NCI-H2227 treated with DMSO at 0.1 percent for 48 hours (cell line): ENCODE measurements around the gene NOTCH4.
A peak's percentile ranks its signal among the peaks of the same experiment; 100 is the strongest.
"Not testable (repeated sequence)": the region's sequence is repeated elsewhere in the genome, so short reads cannot be mapped to it uniquely, and the experiment has no call there.

Experiments
- DNase-seq: peaks from one replicate; lab custom pipeline; 2025; lab: John Stamatoyannopoulos, UW

NOTCH4 gene

DNA sequence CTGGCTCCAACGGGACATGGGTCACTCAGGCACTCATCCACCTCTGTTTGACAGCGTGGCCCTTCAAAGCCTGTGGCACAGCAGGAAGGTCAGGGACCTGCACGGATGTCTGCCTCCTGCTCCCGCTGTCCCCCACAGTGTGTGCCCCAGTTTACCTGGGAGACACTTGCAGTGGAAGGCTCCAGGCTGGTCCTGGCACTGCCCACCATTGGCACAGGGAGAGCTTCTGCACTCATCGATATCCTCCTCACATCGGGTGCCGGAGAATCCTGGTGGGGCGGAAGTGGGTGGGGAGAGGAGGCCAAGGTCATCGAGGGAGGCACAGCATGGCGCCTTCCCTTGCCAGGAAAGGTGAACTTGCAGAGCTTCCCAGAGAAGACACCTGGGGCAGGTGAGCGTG lies 6.9 kb downstream of the NOTCH4 start:
- no peak for DNase-seq

GRCh38 chr6:32216285-32216684 lies 7.6 kb downstream of the NOTCH4 start:
- no peak for DNase-seq

DNA sequence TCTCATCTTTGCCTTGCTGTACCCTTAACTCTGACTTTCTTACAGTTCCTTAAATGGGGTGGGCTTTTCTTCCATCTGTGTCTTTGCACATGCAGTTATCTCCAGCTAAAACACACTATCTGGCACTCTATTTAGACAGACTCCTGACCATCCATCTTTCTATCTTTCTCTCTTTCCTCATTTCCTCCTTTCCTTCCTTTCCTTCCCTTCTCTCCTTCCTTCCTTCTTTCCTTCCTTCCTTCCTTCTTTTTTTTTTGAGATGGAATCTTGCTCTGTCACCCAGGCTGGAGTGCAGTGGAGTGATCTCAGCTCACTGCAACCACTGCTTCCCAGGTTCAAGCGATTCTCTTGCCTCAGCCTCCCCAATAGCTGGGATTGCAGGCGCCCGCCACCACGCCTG lies 8.2 kb downstream of the NOTCH4 start:
- no peak for DNase-seq

DNA sequence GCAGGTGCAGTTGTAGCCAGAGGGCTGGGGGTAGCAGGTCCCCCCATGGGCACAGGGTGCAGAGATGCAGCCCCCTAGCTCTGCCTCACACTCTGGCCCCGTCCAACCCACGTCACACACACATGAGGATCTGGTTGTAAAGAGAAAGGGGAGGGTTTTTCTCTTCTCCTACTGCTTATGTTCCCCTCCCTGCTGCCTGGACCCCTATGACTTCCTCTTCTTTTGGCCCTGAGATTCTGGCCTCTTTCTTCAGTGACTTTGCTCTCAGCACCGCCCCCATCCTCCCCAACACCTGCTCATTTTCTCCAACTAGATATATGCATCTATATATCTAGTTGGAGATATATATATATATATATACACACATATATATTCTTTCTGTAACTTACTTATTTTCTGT lies 9.7 kb downstream of the NOTCH4 start:
- DNase-seq = no peak

GRCh38 chr6:32213649-32214048 lies 10.2 kb downstream of the NOTCH4 start:
- DNase-seq = no peak

DNA sequence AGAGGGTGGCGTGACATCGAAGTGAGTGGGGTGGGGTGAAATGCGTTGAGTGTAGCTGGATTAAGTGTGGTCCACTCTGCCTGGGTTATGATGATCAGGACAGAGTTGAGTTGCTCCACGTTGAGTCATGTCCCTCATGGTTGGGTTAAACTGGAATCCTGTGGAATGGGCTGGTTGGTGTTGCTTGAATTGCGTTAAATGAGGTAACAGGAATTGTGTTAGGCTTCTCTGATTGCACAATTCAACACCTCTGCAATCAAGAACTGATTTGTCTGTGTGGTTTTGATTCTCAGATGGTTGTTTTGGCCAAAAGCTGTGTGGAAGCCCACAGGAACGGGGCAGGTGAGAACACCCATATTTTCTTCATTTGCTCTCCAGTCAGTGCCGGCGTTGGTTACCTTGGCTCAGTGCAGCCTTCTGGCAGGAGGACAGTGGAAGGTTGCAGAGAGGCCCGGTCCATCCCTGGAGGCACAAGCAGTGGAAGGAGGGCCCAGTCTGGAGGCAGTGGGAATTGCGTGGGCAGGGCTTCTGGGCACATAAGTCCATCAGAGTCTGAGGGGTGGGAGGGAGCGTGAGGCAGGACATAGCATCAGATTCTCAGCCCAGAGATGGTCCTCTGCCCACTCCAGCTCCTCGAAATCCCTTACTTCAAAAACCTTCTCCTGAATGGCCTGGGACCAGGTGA lies 11.6 kb downstream of the NOTCH4 start:
- no peak for DNase-seq

DNA sequence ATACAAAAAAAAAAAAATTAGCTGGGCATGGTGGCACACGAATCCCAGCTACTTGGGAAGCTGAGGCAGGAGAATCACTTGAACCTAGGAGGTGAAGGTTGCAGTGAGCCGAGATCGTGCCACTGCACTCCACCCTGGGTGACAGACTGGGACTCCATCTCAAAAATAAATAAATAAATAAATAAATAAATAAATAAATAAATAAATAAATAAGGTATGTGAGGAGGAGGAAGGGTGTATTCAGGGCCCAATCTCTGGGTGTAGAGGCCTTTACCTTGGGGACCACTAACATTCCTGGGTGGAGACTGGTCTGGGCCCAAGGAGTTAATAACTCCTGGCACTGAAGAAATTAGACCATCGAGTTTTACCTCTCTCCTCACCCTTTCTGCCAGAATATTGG lies 12.4 kb downstream of the NOTCH4 start:
- DNase-seq = not testable (repeated sequence)

GRCh38 chr6:32210191-32210601 lies 13.7 kb downstream of the NOTCH4 start:
- no peak for DNase-seq

GRCh38 chr6:32208996-32209395 lies 14.9 kb downstream of the NOTCH4 start:
- DNase-seq = no peak

DNA sequence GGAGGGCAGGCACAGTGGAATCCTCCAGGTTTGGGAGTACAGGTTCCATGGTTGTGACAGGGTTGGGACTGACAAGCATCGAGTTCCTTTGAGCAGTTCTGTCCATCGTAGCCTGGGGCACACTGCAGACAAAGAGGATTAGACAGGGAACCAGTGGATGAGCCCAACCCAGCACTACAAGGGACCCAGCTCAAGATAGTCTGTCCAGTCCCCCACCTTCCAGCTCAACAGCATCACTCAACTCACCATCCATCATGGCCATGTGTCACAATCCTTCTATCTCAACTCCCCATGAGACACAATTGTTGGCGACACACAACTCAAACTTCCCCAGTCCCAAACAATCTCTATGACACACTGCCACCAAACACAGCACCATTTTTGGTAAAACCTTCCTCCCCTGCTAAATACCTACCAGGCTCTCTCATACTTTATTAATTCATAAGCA lies 19.6 kb downstream of the NOTCH4 start:
- DNase-seq = no peak

DNA sequence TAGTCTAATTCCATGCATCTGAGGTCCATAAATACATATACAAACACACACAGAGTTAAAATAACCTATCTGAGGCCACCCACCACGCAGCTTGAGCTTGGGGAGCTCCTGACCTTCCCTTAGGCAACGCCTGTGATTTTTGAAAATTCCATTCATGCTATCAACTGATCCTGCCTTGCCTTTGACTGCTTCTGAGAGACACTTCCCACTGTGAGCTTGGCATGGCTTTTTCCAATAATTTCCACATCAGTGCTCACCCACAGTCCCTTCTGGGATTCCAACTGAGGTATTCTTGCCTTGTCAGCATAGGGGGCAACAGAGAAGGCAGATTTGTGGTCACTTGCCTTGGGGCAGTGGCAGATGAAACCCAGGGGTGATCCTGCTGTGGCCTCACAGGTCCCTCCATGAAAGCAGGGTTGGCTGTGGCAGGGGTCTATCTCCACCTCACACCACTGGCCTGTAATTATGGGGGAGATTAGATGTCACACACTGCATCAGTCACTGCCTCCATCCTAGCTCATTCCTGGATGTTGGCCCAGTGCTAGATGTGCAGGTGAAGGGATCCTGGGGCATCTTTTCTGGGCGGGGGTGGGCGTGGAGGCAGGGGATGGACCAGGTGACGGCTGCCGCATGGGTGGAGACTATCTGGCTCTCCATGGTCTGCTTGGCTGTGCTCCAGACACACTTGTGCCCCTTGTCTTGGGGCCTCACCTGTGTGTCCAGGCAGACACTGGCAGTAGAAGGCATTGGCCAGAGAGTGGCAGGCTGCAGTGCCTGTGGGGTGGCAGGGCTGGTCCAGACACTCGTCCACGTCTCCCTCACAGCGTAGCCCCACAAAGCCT lies 20.2 kb downstream of the NOTCH4 start:
- DNase-seq = peak; percentile 8

DNA sequence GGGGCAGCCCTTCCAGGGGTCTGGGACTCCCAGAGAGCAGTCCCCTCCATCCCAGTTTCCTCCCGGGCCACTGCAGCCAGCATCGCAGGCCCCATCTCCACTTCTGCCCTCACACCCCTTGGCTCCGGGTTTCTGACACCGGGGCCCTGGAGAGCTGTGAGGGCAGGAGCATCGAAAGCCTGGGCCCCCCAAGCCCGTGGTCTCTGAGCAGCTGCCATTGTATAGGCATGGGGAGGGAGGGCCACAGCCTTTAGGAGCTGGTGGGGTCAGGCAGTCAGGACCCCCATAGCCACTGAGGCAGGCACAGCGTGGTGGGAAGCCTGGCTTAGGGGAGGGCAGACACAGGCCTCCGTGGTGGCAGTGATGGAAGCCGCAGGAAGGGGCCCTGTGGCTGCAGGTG lies 21.7 kb downstream of the NOTCH4 start:
- DNase-seq = no peak

DNA sequence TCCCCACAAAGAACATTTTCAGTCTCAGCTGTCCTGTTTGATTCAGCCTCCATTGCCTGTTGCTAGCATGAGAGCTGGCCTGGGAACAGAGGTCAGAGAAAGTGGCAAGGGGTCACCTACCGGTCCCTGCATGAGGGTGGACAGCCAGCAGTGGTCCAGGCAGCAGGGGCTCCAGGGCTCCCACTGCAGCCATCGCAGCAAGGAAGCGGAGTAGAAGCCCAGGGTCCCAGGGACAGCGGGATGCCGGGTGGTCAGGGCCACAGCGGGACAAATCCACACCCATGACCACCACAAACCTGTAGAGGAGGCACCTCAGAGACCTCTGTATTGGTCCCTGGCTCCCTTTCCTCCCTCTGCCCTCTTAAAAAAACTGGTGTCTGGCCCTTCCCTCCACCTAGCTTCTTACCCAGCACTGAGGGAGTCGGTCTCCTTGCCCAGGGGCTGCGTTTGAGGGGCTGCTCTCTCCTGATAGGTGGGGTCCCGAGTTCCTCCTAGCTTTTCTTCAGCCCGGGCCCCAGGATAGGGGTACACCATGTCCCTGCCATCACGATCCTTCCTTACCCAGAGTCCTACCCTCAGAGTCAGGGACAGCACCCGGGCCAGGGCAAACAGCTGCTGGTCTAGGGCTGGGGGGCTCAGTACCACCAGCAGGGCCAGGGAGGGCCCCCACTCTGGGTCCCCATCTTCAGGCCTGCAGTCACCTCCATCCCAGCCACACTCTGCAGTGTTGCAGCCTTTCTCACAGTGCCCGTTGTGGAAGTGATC lies 23.0 kb downstream of the NOTCH4 start:
- DNase-seq = no peak

DNA sequence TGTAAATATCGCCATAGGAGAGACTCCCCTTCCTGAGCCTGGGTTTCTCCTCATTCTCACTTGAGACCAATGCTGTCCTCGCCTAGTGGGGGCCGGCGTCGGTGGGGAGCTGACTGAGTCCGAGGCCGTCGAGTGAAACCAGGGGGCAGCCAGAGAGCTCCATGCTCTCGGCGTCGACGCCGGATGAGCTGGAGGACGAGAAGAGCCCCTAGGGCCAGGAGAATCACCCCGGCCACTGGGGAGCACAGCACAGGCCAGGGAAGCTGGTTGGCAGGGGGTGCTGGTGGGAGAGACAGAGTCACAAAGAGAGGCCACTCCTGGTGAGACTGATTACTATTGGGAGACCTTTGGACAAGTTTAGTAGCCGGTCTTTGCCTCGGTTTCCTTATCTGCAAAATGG lies 25.0 kb downstream of the NOTCH4 start:
- DNase-seq = no peak

- no peak for DNase-seq
These were observed 25.5 kb downstream of the NOTCH4 start for GRCh38 chr6:32198345-32198696.

DNA sequence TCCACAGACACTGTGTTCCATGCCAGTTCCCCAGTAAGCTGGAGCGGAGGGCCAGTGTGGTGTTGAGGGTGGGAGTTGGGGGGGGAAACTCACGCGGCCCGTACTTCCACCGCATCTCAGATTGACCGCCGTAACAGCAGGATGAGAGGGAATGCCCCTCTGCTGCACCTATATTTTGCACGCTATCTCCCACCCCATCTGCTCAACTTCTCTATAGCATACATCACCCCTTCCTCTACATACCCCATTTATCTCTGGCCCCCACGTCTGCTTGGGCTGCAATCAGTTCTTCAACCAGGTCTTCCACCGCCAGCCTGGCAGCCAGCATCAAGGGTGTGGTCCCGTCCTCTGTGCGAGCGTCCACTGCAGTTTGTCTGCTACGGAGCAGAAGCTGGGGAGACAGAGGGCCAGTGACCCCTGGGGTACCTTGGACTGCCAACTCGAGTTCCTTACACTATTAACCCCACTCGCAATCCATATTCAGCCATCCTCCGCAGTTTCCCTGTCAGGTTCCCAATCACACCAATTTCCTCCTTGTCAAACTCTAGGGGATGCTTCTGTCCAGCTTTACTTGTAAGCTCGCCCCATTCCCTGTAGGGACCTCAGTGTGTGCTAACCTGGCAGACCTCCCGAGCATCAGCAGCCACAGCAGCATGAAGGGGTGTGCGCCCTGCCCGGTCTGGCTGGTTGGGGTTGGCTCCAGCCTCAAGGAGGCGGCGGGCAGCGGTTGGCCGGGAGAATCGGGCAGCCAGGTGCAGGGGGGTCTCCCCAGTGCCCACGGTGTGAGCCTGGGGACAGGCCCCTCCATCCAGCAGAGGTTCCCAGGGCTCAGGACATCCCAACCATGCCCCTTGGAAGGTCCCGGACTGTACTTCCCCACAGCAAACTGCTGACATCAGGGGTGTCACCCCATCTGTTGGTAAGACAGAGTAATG lies 26.9 kb downstream of the NOTCH4 start:
- peak; percentile 68 for DNase-seq

DNA sequence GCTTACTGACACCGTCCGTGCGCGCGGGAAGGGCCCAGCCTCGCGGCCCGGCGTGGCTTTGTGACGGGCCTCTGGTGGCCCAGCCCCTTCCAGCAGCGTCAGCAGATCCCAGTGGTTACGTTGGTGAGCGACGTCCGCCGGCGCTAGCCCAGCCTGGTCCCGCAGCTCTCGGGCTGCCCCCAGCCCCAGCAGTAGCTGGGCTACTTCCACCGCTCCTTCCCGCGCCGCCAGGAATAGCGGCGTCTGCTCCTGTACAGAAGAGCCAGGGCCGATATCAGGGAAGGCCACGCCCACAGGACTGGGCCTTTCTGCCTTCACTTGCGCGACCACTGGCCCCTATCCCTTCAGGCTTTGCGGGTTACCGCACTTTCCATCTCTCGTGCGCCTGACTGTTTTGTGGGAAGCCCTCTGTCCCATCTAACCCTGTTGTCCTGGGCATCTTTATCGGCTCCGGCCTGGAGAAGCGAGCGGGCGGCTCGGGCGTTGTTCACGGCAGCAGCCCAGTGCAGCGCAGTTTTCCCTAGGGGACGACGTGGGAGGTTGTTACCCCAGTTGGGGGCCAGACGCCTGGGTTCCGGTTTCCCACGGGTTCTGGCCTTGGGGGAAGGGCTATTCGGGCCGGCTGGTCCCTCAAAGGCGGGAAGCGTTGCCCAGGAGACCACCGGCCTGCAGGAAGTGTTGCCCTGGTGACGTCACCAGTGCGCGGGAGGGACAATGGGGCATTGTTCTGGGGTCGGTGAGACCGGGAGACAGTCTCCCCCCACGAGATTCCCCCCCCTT lies 27.8 kb downstream of the NOTCH4 start:
- peak; percentile 81 for DNase-seq

GRCh38 chr6:32195652-32195901 lies 28.3 kb downstream of the NOTCH4 start:
- DNase-seq = peak; percentile 99

- DNase-seq = peak; percentile 58
These were observed 28.8 kb downstream of the NOTCH4 start for GRCh38 chr6:32194825-32195651.

DNA sequence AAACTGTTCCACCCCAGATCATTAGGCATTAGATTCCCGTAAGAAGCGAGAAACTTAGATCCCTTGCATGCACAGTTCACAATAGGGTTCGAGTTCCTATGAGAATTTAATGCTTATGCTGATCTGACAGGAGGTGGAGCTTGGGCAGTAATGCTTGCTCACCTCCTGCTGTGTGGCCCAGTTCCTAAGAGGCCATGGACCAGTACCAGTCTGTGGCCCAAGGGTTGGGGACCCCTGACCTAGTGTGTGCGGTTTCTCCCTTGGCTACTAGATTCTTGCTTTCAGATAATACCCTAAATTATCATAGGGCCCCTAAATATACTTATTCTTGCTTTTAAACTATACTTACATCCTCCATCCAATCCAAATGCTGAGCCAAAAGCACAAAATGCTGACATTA lies 29.5 kb downstream of the NOTCH4 start:
- DNase-seq = no peak
